Vagina (tissue), 2 donors: ENCODE data around the gene CAMK2N2.

Experiments used
- POLR2A ChIP-seq, 2 donors: fragments of 450-650 bp; IDR thresholded peaks; one replicate each; pipeline ENCODE4 v1.6.1; 2017; ENCODE audit warnings: antibody characterized with exemption in 2 of 2, mild to moderate bottlenecking in 2 of 2, moderate library complexity in 2 of 2
- TF ChIP-seq, protein P1 (sequence below), 3 experiments: fragments of 450-650 bp in 2 of 3; fragments of 200-600 bp in 1 of 3; sonication (generic) in 1 of 3; IDR thresholded peaks; one replicate each; pipeline ENCODE4 v1.5.1; 2017 to 2019; ENCODE audit warnings: antibody characterized with exemption in 3 of 3, mild to moderate bottlenecking in 2 of 3, moderate library complexity in 2 of 3

DNA sequence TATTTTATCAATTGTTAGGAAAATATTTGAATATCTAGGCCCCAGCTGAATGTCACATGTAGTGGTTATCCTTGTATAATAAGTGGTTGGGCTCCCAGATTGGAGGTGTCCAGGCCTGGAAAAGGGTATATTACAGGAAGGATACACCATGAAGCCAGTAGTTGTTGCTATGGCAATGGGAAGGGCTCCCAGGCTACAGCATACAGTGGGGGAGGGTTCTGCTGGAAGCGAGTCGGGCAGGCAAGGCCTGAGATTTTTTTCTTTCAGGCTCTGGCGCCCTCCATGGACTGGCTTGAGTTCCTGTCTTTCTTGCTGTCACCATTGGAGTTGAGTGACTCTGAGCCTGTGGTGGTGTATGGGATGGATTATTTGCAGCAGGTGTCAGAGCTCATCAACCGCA is 23.3 kb upstream of the CAMK2N2 start:
- TF ChIP-seq, protein P1, sequence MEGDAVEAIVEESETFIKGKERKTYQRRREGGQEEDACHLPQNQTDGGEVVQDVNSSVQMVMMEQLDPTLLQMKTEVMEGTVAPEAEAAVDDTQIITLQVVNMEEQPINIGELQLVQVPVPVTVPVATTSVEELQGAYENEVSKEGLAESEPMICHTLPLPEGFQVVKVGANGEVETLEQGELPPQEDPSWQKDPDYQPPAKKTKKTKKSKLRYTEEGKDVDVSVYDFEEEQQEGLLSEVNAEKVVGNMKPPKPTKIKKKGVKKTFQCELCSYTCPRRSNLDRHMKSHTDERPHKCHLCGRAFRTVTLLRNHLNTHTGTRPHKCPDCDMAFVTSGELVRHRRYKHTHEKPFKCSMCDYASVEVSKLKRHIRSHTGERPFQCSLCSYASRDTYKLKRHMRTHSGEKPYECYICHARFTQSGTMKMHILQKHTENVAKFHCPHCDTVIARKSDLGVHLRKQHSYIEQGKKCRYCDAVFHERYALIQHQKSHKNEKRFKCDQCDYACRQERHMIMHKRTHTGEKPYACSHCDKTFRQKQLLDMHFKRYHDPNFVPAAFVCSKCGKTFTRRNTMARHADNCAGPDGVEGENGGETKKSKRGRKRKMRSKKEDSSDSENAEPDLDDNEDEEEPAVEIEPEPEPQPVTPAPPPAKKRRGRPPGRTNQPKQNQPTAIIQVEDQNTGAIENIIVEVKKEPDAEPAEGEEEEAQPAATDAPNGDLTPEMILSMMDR (IDR thresholded peaks at IDR 0.05) = no peak
- no peak for TF ChIP-seq POLR2A (IDR thresholded peaks at IDR 0.05)
